ENCODE measurements around the gene OASL.
"Not testable (repeated sequence)": the region's sequence is repeated elsewhere in the genome, so short reads cannot be mapped to it uniquely, and the experiment has no call there.

- TF ChIP-seq CTCF, POLR2A (IDR thresholded peaks at IDR 0.05): not testable (repeated sequence)
Measured at GRCh38 chr12:121077440-121077839, 38.4 kb upstream of the OASL start.
